ENCODE data around the gene EGFLAM. TPM values are rescaled to one million over a fixed set of nuclear protein-coding genes. Genes with fewer than 3 reads are reported as not detected.
A peak's percentile ranks its signal among the peaks of the same experiment; 100 is the strongest.

EGFLAM gene
- 0.13 TPM in 1 of 2 replicates, not detected in the other for total RNA-seq (2014; rRNA removed; shearing (Covaris generic))
- polyA plus RNA-seq (2015; cell fraction: cytosol; rRNA removed) = not detected in 2 replicates
- polyA plus RNA-seq (2015; cell fraction: nucleus; rRNA removed) = not detected in 2 replicates

DNA sequence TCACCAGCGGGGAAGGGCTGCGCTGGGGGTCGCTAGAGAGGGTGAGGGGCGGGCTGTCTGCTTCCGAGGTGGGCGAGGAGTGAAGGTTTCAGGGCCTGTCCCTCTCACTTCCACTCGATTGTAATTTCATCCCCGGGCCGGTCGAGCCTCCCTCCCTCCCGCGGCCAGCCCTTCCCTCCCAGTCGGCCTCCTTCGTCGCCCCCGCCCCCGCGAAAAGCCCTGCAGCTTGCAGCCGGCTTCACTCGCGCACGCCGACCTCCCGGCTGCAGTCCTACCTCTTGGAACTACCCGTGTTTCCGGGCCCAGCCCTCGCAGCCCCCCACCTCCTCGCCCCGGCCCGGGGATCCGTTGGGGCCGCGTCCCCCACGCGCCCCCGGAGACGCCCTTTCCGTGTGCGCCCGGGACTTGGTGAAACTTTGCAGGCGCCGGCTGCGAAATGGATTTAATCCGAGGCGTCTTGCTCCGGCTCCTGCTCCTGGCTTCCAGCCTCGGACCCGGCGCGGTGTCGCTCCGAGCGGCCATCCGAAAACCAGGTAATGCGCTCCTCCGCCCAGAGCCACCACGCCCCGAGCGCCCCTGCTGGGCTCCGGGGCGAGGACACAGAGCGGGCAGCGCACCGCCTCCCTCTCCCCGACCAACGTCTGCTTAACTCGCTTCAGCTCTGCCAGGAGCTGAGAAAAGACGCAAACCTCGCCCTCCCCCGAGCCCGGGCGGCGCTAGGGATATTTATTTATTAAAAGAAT lies at the start of gene EGFLAM:
TSS of gene EGFLAM (plus strand) at position 241 of the 743 bp plus-strand sequence. CDS start at position 437, 196 bp downstream.
- DNase-seq (ENCODE audit: low read depth) = peak; percentile 6

DNA sequence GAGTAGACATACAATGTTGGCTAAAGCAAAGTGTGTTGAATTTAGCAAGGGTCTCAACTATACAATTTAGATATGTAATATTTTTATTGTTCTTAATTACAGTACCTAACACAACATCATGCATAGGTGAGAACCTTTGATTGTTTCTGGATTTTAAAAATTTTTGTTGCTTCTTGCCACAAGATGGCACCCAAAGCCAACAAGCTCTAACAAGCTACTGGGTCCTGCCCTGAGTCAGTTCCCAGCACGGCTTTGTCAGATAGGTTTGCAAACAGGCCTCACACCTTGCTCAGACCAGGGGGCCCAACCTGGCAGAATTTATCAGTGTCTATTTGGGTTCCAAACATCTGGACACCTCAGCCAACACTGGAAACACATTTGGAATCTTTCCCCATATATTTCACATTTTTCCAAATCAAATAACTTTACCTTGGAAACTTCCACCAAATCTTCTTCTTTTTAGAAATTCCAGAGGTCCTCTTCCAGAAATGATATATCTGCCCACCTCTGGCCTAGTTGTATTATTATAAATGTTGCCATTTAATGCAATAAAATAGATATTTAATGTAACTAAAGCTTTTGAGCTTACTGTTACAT lies 49.5 kb upstream of the EGFLAM start:
- peak; percentile 23 for DNase-seq (ENCODE audit: low read depth)

GRCh38 chr5:38210676-38211353 lies 47.5 kb upstream of the EGFLAM start:
- no peak for DNase-seq (ENCODE audit: low read depth)

GRCh38 chr5:38211354-38211710 lies 47.0 kb upstream of the EGFLAM start:
- DNase-seq (ENCODE audit: low read depth) = no peak

DNA sequence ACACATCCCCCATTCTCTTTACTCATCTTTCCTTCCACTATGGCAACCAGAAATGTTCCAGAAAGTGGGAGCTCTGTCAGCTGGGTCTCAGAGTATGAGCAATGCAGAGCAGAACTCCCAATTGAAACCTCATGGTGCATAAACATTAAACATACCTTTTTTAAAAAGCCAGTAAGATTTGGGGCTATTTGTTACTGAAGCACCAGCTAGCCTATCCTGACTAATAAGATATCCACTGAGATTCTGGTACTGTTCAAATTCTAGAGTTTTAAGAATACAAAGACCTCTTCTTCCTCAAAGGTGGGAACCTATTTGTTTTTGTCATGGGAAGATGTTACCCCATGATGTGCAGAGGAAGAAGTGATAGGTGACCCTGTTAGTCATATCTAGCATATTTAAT lies 46.1 kb upstream of the EGFLAM start:
- no peak for DNase-seq (ENCODE audit: low read depth)

DNA sequence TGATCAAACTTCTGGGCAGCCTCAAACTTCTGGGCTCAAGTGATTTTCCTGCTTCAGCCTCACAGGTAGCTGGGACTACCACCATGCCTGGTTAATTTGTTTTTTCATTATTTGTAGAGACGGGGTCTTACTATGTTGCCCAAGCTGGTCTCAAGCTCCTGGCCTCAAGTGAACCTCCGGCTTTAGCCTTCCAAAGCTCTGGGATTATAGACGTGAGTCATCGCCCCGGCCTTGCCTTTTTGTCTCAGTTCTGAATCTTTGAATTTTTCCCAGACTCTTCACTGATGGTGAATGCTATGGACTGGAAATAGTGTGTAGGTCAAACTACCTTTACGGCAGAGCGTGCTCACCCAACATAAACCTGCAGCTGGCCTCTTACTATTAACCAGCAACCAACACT lies 32.3 kb upstream of the EGFLAM start:
- DNase-seq (ENCODE audit: low read depth) = peak; percentile 5

- DNase-seq (ENCODE audit: low read depth) = no peak
These were observed 29.4 kb upstream of the EGFLAM start for GRCh38 chr5:38228914-38229313.

GRCh38 chr5:38234737-38235136 lies 23.6 kb upstream of the EGFLAM start:
- no peak for DNase-seq (ENCODE audit: low read depth)

- DNase-seq (ENCODE audit: low read depth) = peak; percentile 5
These were observed 20.7 kb upstream of the EGFLAM start for GRCh38 chr5:38237681-38238080.

DNA sequence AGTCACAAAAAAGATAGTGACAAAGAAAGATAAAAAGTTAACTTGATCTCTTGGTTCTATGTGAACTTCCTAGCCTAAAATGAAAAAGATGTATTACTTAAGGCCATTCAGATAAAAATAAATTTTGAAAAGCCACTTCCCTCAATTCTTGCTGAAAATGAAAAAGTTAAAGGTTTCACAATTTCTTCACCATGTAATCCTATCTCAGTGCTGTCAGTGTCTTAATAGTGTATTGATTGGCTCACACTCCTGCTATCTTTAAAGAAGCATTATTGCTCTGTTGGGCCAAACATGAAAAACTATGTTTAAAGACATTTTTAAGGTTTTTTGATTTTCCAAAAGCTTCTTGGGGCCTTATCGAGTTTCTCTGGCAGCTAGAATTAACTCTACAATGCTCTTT lies 18.1 kb upstream of the EGFLAM start:
- no peak for DNase-seq (ENCODE audit: low read depth)

GRCh38 chr5:38241655-38242054 lies 16.7 kb upstream of the EGFLAM start:
- no peak for DNase-seq (ENCODE audit: low read depth)

- no peak for DNase-seq (ENCODE audit: low read depth)
These were observed 13.1 kb upstream of the EGFLAM start for GRCh38 chr5:38245307-38245706.

DNA sequence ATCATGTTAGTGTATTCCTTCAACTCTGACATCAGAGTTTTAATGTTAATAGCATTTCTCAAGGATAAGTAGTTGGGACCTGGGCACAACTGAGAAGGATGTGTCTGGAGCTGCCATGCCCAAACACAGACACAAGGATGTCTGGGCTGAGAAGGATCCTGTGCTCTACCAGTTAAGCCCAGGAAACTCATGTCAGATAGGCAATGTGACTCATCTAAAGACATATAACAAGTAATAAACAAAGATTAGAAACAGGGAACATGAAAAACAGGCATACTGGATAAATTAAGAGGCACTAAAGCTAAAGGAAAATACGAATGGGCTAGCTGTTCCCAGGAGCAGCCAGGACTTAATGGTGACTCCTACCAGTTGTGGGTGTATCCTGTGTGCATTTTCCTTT lies 9.1 kb upstream of the EGFLAM start:
- DNase-seq (ENCODE audit: low read depth) = no peak

DNA sequence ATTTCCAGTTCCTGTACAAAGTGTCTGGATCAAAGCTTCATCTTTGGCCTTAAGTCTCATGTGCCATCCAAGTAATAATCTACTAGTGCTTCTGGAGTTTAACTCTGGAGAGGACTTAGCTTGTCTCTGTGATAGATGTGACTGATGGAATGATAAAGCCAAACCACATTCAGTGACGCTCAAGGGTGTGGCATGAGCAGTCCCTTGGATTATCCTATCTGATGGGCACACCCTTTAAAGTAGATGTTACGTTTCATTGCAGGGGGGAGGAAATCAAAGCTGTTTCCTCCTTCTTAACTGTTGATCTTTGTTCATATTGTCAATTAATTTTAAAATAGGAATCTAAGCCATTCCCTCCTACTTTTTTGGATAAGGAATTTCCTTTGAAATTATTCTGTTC lies 8.5 kb upstream of the EGFLAM start:
- no peak for DNase-seq (ENCODE audit: low read depth)

- peak; percentile 58 for DNase-seq (ENCODE audit: low read depth)
These were observed 7.5 kb upstream of the EGFLAM start for GRCh38 chr5:38250763-38251448.

- no peak for DNase-seq (ENCODE audit: low read depth)
These were observed 4.6 kb upstream of the EGFLAM start for GRCh38 chr5:38253759-38254158.

GRCh38 chr5:38257308-38258041 lies 884 bp upstream of the EGFLAM start:
- DNase-seq (ENCODE audit: low read depth) = no peak

DNA sequence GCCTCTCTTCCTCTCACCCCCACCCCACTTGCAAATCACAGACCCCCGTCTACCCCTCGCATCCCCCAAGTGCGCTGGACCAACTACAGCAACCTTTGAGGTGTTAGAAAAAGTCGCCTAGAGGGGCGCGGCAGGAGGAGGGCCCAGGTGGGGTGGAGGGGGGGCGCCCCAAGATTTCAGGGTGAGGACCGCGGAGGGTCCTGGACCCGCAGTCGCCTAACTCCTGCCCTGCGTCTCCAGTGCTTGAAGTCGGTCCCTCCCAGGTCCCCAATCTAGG lies 379 bp upstream of the EGFLAM start:
- no peak for DNase-seq (ENCODE audit: low read depth)

- no peak for DNase-seq (ENCODE audit: low read depth)
These were observed 876 bp downstream of the EGFLAM start for GRCh38 chr5:38259062-38259808.

DNA sequence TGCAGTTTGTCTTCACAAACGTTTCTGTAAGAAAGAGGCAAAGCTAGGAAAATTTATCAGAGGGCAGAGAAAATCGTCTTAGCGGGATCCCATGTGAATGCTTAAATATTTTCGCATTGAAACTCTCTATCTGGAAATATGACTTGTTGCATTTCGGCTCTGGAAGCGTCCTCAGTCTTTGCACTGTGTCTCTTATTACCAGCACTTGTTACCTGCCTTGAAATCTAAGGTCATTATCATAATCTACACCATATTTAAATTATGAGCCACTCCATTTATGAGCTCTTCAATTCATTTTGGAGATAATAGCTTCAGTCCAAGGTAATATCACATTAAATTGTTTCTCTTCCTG lies 1.4 kb downstream of the EGFLAM start:
- DNase-seq (ENCODE audit: low read depth) = no peak

GRCh38 chr5:38263983-38264382 lies 5.6 kb downstream of the EGFLAM start:
- no peak for DNase-seq (ENCODE audit: low read depth)
